ENCODE results near the gene SDC1.
"Not testable (repeated sequence)": the region's sequence is repeated elsewhere in the genome, so short reads cannot be mapped to it uniquely, and the experiment has no call there.

Gene SDC1

DNA sequence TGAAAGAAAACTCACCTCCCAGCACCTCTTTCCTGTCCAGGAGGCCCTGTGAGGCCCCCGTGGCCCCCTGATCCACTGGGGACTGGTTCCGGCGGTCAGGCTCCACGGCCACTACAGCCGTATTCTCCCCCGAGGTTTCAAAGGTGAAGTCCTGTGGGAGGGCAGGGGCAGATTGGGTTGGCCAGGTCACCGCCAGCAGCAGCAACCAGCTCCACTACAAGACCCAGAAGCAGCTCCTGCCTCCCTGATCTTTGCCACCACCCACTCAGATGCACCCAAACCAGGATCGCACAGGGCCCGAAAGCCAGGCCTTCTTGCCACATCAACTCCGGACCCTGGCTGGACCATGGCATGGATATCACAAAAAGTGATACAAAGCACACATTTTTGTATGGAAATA lies 21.9 kb downstream of the SDC1 start:
- in situ Hi-C loops (cut with MboI; ENCODE audit: low sequenced_read_pairs): no loop called here
- H3K4me1 ChIP-seq: no peaks in the 10 kb centered on the region
- H3K36me3 ChIP-seq (replicated peaks): peaks cover 28% of the 10 kb centered on the region
- DNase-seq (ENCODE audit: low spot score in 2 of 2): no peak
- H3K4me3 ChIP-seq: no peak overlapping the region
- H3K9me3 ChIP-seq: no peaks in the 10 kb centered on the region
- H3K27me3 ChIP-seq (ENCODE audit: low read depth): no peaks in the 10 kb centered on the region

- no peaks in the 10 kb centered on the region for H3K27me3 ChIP-seq (ENCODE audit: low read depth)
- in situ Hi-C loops (cut with MboI; ENCODE audit: low sequenced_read_pairs): no loop called here
- H3K9me3 ChIP-seq: no peaks in the 10 kb centered on the region
- H3K36me3 ChIP-seq (replicated peaks): peaks cover 28% of the 10 kb centered on the region
- no peak for DNase-seq (ENCODE audit: low spot score in 2 of 2)
- H3K4me3 ChIP-seq: no peak overlapping the region
- H3K4me1 ChIP-seq: no peaks in the 10 kb centered on the region
These were observed 23.3 kb downstream of the SDC1 start for GRCh38 chr2:20201671-20202070.

DNA sequence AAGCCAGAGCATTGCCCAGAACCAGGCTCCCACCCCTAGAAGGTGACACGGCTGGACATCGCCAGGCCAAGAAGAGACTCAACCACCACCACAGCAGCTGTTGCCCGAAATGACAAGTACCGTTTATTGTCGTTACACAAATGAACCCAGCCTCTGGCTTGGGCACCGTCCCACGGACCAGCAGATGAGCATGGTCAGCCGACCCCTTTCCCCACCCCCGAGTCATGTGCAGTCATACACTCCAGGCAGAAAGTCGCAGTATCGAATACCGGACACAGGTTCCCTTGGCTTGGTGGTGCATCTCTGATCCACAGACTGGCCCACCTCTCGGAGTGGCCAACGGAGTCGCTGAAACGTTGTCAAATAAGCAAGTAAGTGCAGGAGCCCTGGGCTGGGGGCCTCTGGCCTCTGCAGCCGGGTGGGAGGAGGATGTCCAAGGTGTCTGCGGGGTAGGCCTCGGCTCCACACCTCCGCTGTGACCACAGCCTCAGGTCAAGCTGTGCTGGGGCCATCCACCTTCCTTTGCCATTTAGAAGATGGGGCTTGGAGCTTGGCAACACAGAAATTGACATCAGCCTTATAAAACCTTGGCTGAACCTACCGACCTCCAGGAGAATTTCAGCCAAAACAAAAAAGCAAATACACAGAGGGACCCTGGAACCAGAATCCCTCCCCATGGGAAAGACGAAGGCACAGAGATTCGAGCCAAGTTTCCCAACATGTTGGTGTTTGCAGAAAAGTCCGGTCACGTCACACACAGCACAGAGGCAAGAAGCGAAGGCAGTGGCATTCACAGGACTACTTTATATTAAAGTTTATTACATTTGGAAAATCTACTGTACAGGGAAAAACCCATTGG lies 24.0 kb downstream of the SDC1 start:
- in situ Hi-C loops (cut with MboI; ENCODE audit: low sequenced_read_pairs): no loop called here
- DNase-seq (ENCODE audit: low spot score in 2 of 2): no peak
- H3K9me3 ChIP-seq: no peaks in the 10 kb centered on the region
- no peak overlapping the region for H3K4me3 ChIP-seq
- H3K36me3 ChIP-seq (replicated peaks): peaks cover 28% of the 10 kb centered on the region
- H3K4me1 ChIP-seq: no peaks in the 10 kb centered on the region
- H3K27me3 ChIP-seq (ENCODE audit: low read depth): no peaks in the 10 kb centered on the region

- Histone ChIP-seq H3K9me3 (no peaks in the 10 kb centered on the region), H3K27me3 (ENCODE audit: low read depth) (no peaks in the 10 kb centered on the region), H3K4me3 (no peak overlapping the region), H3K4me1 (no peaks in the 10 kb centered on the region), H3K36me3 (replicated peaks) (peaks cover 24% of the 10 kb centered on the region)
- DNase-seq (ENCODE audit: low spot score in 2 of 2): no peak
- in situ Hi-C loops (cut with MboI; ENCODE audit: low sequenced_read_pairs): no loop called here
These were observed 25.2 kb downstream of the SDC1 start for GRCh38 chr2:20199633-20200270.

DNA sequence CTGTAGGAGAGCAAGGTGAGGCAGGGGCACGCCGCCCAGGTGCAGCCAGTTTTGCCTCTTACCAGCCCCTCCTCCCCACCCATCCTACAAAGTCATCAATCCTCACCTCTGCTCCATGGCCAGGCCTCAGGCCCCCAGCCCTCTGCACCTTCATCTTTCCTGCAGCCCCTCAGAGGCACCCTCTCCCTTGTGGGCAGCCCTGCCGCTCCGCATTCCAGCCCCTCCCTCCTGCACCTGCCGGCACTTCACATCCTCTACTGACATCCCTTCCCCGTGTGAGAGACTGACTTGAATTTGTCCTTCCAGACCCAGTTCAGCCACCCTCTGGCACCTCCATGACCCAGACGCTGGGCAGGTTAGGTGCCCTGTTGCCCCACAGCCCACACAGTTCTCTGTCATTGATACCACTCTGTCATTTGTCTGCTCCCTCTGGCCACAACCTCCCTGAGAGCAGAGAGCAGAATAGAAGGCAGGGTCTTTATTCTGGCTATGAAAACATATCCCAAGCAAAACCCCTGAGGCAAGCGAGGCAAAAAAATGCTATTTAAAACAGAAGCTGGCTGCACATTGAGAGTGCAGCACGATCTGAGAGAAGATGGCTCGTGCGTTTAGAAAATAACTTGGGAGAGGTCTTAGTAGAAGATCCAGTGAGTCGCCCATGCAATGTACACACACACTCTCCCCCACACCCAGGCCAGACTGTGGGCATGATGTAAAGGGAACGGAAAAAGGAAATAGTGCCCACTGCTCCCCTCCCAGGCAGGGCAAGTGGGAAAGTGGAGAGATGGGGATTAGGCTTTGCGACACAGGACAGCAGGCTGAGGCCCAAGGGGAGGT lies 25.9 kb downstream of the SDC1 start:
- in situ Hi-C loops (cut with MboI; ENCODE audit: low sequenced_read_pairs): no loop called here
- DNase-seq (ENCODE audit: low spot score in 2 of 2): no peak
- H3K9me3 ChIP-seq: no peaks in the 10 kb centered on the region
- H3K4me1 ChIP-seq: no peaks in the 10 kb centered on the region
- H3K36me3 ChIP-seq (replicated peaks): peaks cover 24% of the 10 kb centered on the region
- no peaks in the 10 kb centered on the region for H3K27me3 ChIP-seq (ENCODE audit: low read depth)
- no peak overlapping the region for H3K4me3 ChIP-seq

DNA sequence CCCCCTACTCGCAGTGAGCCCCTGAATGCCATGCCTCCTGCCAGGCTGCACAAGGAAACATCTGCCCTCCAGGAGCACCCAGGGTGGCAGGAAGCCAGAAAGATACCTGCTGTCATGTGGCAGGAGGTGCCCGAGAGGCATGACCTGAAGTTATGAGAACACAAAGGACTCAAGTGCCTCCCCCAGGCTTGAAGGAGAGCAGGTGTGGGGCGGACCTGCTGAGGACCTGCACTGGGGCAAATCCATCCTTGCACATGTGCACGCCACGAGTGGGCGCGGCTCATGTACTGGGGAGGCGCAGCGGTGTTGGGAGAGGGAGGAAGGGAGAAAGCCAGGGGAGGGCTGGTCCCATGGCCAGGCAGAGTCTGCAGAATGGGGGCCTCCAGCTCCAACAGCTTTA lies 26.9 kb downstream of the SDC1 start:
- H3K4me1 ChIP-seq: no peaks in the 10 kb centered on the region
- no peak for DNase-seq (ENCODE audit: low spot score in 2 of 2)
- in situ Hi-C loops (cut with MboI; ENCODE audit: low sequenced_read_pairs): no loop called here
- H3K27me3 ChIP-seq (ENCODE audit: low read depth): no peaks in the 10 kb centered on the region
- no peak overlapping the region for H3K4me3 ChIP-seq
- peaks cover 14% of the 10 kb centered on the region for H3K36me3 ChIP-seq (replicated peaks)
- H3K9me3 ChIP-seq: no peaks in the 10 kb centered on the region

GRCh38 chr2:20197192-20197591 lies 27.7 kb downstream of the SDC1 start:
- in situ Hi-C loops (cut with MboI; ENCODE audit: low sequenced_read_pairs): no loop called here

GRCh38 chr2:20196657-20197161 lies 28.2 kb downstream of the SDC1 start:
- no peak for DNase-seq (ENCODE audit: low spot score in 2 of 2)
- Histone ChIP-seq H3K27me3 (ENCODE audit: low read depth) (no peaks in the 10 kb centered on the region), H3K4me1 (no peaks in the 10 kb centered on the region), H3K36me3 (replicated peaks) (peaks cover under 1% of the 10 kb centered on the region; the same call in 1 of the 2 replicates), H3K4me3 (no peak overlapping the region), H3K9me3 (no peaks in the 10 kb centered on the region)
- in situ Hi-C loops (cut with MboI; ENCODE audit: low sequenced_read_pairs): no loop called here

More at GRCh38 chr2:20197192-20197591, 27.7 kb downstream of the SDC1 start:
- no peak overlapping the region for H3K4me3 ChIP-seq
- H3K4me1 ChIP-seq: no peaks in the 10 kb centered on the region
- no peaks in the 10 kb centered on the region for H3K27me3 ChIP-seq (ENCODE audit: low read depth)
- no peak for DNase-seq (ENCODE audit: low spot score in 2 of 2)
- H3K9me3 ChIP-seq: no peaks in the 10 kb centered on the region
- peaks cover 6% of the 10 kb centered on the region for H3K36me3 ChIP-seq (replicated peaks)

DNA sequence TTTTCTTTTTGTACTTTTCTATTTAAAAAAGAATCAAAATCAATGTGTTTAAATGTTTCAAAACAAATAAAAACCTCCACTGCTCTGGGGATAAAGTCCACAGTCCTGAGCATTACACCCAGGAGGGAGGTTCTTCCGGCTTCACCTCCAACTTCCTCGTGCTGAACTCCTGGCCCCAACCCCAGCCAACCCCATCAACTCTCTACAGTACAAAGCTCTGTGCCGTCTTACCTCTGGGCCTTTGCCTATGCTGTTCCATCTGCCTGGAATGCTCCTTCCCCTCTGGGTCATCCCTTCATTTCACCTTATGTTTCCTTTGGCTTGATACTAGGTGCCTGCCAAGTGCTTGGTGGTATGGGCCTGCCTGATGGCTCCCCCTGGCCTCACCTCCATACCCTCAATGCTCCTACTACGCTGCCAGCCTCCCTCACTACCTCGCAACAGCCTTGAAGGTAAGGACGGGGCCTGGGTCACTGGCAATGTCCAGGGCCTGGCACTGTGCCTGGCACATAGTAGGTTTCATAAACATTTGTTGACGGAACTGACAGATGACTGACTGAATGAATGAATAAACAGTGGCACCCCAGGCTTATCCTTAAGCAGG lies 28.8 kb downstream of the SDC1 start:
- H3K4me1 ChIP-seq: no peaks in the 10 kb centered on the region
- in situ Hi-C loops (cut with MboI; ENCODE audit: low sequenced_read_pairs): no loop called here

GRCh38 chr2:20195431-20196033 lies 29.4 kb downstream of the SDC1 start:
- in situ Hi-C loops (cut with MboI; ENCODE audit: low sequenced_read_pairs): no loop called here
- H3K9me3 ChIP-seq: no peaks in the 10 kb centered on the region
- H3K4me1 ChIP-seq: no peaks in the 10 kb centered on the region
- no peaks in the 10 kb centered on the region for H3K36me3 ChIP-seq (replicated peaks)
- no peak for DNase-seq (ENCODE audit: low spot score in 2 of 2)
- H3K27me3 ChIP-seq (ENCODE audit: low read depth): no peaks in the 10 kb centered on the region
- H3K4me3 ChIP-seq: no peak overlapping the region

More for the DNA sequence above, 28.8 kb downstream of the SDC1 start:
- Histone ChIP-seq H3K9me3 (no peaks in the 10 kb centered on the region), H3K36me3 (replicated peaks) (no peaks in the 10 kb centered on the region), H3K27me3 (ENCODE audit: low read depth) (no peaks in the 10 kb centered on the region), H3K4me3 (no peak overlapping the region)
- no peak for DNase-seq (ENCODE audit: low spot score in 2 of 2)

DNA sequence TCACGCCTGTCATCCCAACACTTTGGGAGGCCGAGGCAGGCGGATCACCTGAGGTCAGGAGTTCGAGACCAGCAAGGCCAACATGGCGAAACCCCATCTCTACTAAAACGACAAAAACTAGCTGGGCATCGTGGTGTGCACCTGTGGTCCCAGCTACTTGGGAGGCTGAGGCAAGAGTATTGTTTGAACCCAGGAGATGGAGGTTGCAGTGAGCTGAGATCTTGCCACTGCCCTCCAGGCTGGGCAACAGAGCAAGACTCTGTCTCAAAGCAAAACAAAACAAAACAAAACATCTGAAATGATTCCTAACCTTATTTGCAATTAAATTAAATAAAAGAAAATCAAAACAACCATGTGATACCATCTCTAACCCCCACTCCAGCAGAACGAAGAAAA lies 29.9 kb downstream of the SDC1 start:
- H3K4me3 ChIP-seq; H3K27me3 ChIP-seq (ENCODE audit: low read depth); DNase-seq (ENCODE audit: low spot score in 2 of 2); H3K36me3 ChIP-seq (replicated peaks); H3K4me1 ChIP-seq; in situ Hi-C loops (cut with MboI; ENCODE audit: low sequenced_read_pairs); H3K9me3 ChIP-seq: not testable (repeated sequence)

DNA sequence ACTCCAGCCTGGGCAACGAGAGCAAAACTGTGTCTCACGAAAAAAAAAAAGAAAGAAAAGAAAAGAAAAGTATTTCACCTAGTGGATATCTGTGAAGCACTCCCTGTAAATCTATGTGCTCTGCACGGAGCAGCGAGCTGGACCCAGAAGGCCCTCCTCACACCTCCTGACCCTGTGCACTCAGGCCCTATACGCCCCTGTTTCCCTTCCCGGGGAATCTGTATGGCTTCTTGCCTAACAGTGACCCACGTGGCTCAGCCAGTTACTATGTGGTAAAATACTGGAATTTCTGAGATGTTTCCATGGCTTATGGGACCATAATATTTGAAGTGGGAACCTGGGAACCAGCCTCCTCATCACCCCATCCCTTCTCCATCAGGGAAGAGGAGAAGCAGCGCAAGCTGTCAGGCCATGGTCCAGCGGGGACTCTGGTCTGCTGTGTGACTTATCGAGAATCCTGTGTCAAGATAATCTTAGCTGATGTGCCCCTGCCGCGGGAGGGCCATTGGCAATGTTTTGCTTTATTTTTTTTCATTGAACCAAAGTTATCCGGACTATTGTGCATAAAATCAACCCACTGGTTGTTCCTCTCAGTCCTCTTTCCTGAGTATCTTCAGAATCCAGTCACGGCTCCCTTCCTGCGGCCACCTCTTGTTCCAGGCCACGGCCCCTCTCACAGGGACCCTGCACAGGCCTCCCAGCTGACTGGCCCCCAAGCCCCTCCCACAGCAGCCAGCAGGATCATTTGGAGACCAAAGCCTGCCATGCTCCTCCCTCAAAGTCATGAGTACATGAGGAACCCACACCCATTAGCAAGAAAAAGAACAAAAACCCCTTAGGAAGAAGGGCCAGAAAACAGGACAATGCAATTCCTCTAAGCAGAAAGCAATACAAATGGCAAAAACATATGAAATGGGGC lies 30.6 kb downstream of the SDC1 start:
- no peaks in the 10 kb centered on the region for H3K4me1 ChIP-seq
- H3K9me3 ChIP-seq: no peaks in the 10 kb centered on the region
- no peaks in the 10 kb centered on the region for H3K36me3 ChIP-seq (replicated peaks)
- in situ Hi-C loops (cut with MboI; ENCODE audit: low sequenced_read_pairs): no loop called here
- DNase-seq (ENCODE audit: low spot score in 2 of 2): no peak
- H3K27me3 ChIP-seq (ENCODE audit: low read depth): no peaks in the 10 kb centered on the region
- no peak overlapping the region for H3K4me3 ChIP-seq
